Neural cell (in vitro differentiated cells): ENCODE measurements around the gene FOXP4. TPM values are rescaled to one million over a fixed set of nuclear protein-coding genes. Genes with fewer than 3 reads are reported as not detected.

ENCODE experiments used
- H2AFZ ChIP-seq: fragments of 200-600, 300-800 bp; sonication (generic), shearing (Covaris generic); 2 replicates; pipeline ENCODE4 v1.6.0; 2014; ENCODE audit warnings: low read depth, mild to moderate bottlenecking, antibody characterized with exemption, low read length, moderate library complexity
- H3F3A ChIP-seq: fragments of 200-600 bp; shearing (Covaris generic); 2 replicates; pipeline ENCODE4 v1.6.1; 2016; ENCODE audit warnings: mild to moderate bottlenecking, moderate library complexity, mixed read lengths, antibody characterized with exemption, low read length; ENCODE audit not compliant: insufficient read depth, poor library complexity, severe bottlenecking
- H3K27ac ChIP-seq: fragments of 200-600, 300-800 bp; sonication (generic), shearing (Covaris generic); 2 replicates; pipeline ENCODE4 v1.5.1; 2014; ENCODE audit warnings: mild to moderate bottlenecking, low read length, moderate library complexity
- H3K27me3 ChIP-seq: fragments of 300-800, 200-600 bp; sonication (generic), shearing (Covaris generic); 2 replicates; pipeline ENCODE4 v1.6.0; 2014; ENCODE audit warnings: mild to moderate bottlenecking, low read depth, low read length, moderate library complexity; ENCODE audit not compliant: insufficient read depth
- H3K36me3 ChIP-seq: fragments of 300-800, 200-600 bp; sonication (generic), shearing (Covaris generic); 2 replicates; pipeline ENCODE4 v1.5.1; 2014; ENCODE audit warnings: mild to moderate bottlenecking, antibody characterized with exemption, low read length, moderate library complexity; ENCODE audit not compliant: insufficient read depth
- H3K4me2 ChIP-seq: fragments of 300-800, 200-600 bp; sonication (generic), shearing (Covaris generic); 2 replicates; pipeline ENCODE4 v1.6.0; 2014; ENCODE audit warnings: mild to moderate bottlenecking, low read length
- H3K4me3 ChIP-seq: fragments of 300-800, 200-600 bp; sonication (generic), shearing (Covaris generic); 2 replicates; pipeline ENCODE4 v1.5.1; 2014; ENCODE audit warnings: mild to moderate bottlenecking, low read length, moderate library complexity
- H3K79me2 ChIP-seq: fragments of 200-600 bp; shearing (Covaris generic); replicated peaks from 2 replicates; pipeline ENCODE4 v1.6.0; 2014; ENCODE audit warnings: mild to moderate bottlenecking, low read length, moderate library complexity; ENCODE audit not compliant: insufficient read depth
- H3K9ac ChIP-seq: fragments of 300-800, 200-600 bp; sonication (generic), shearing (Covaris generic); 2 replicates; pipeline ENCODE4 v1.6.1; 2016; ENCODE audit warnings: mild to moderate bottlenecking, low read length, mixed read lengths
- H3K9me2 ChIP-seq: fragments of 200-600 bp; shearing (Covaris generic); 2 replicates; pipeline ENCODE4 v1.6.1; 2016; ENCODE audit warnings: mild to moderate bottlenecking, low read length, mixed read lengths; ENCODE audit not compliant: insufficient read depth
- H3K9me3 ChIP-seq: fragments of 200-600, 300-800 bp; sonication (generic), shearing (Covaris generic); 2 replicates; pipeline ENCODE4 v1.6.1; 2016; ENCODE audit warnings: mild to moderate bottlenecking, mixed run types, low read length, moderate library complexity, mixed read lengths
- H4K20me1 ChIP-seq: fragments of 200-600 bp; shearing (Covaris generic); 2 replicates; pipeline ENCODE4 v1.6.1; 2016; ENCODE audit warnings: mild to moderate bottlenecking, mixed run types; ENCODE audit not compliant: insufficient read depth
- EP300 ChIP-seq: fragments of 450-650 bp; conservative IDR thresholded peaks from 2 replicates; pipeline ENCODE4 v1.6.1; 2014; ENCODE audit warnings: antibody characterized with exemption, mild to moderate bottlenecking, moderate library complexity; ENCODE audit not compliant: poor library complexity, severe bottlenecking
- EZH2 ChIP-seq: fragments of 200-600, 300-800 bp; shearing (Covaris generic), sonication (generic); IDR thresholded peaks from 2 replicates; pipeline ENCODE4 v1.6.1; 2014; ENCODE audit warnings: antibody characterized with exemption, low read length, borderline replicate concordance, mild to moderate bottlenecking; ENCODE audit not compliant: insufficient read depth, poor library complexity, severe bottlenecking
- MXI1 ChIP-seq: fragments of 450-650 bp; conservative IDR thresholded peaks from 2 replicates; pipeline ENCODE4 v1.6.1; 2014; ENCODE audit warnings: antibody characterized with exemption, mild to moderate bottlenecking; ENCODE audit not compliant: poor library complexity, severe bottlenecking
- POLR2AphosphoS5 ChIP-seq: IDR thresholded peaks from 2 replicates; pipeline ENCODE4 v1.6.1; 2012
- RAD21 ChIP-seq: fragments of 450-650 bp; conservative IDR thresholded peaks from 2 replicates; pipeline ENCODE4 v1.6.1; 2014; ENCODE audit warnings: antibody characterized with exemption, mild to moderate bottlenecking, moderate library complexity
- SMC3 ChIP-seq: fragments of 450-650 bp; conservative IDR thresholded peaks from 2 replicates; pipeline ENCODE4 v1.6.1; 2014; ENCODE audit warnings: antibody characterized with exemption, mild to moderate bottlenecking, moderate library complexity; ENCODE audit not compliant: poor library complexity
- TAF1 ChIP-seq: IDR thresholded peaks from 2 replicates; pipeline ENCODE4 v1.6.1; 2012; ENCODE audit warnings: low read depth
- polyA plus RNA-seq: library from polyadenylated mRNA; depleted of rRNA; stranded (reverse); fragments of >200 nt; gene quantifications from 2 replicates; pipeline ENCODE4 v1.2.3, GENCODE V29; 2014
- TF ChIP-seq, protein P1 (sequence below): fragments of 450-650 bp; IDR thresholded peaks from 2 replicates; pipeline ENCODE4 v1.5.1; 2014; ENCODE audit warnings: antibody characterized with exemption, mild to moderate bottlenecking, moderate library complexity; ENCODE audit not compliant: poor library complexity, severe bottlenecking
- TF ChIP-seq, protein P2 (sequence below): IDR thresholded peaks from 2 replicates; pipeline ENCODE4 v1.6.1; 2012; ENCODE audit warnings: borderline replicate concordance

Gene FOXP4
- polyA plus RNA-seq, 1 donor from 2014 or later = 7.1 TPM

GRCh38 chr6:41597246-41598000 is 51.2 kb downstream of the FOXP4 start:
- Histone ChIP-seq H3K9me2 (no peaks in the 10 kb centered on the region), H3K4me3 (no peak overlapping the region), H3F3A (no peaks in the 10 kb centered on the region), H3K9ac (no peak overlapping the region), H3K27ac (no peak overlapping the region), H3K4me2 (no peak overlapping the region), H3K79me2 (no peaks in the 10 kb centered on the region), H3K36me3 (no peaks in the 10 kb centered on the region), H3K27me3 (no peaks in the 10 kb centered on the region), H3K9me3 (no peaks in the 10 kb centered on the region), H4K20me1 (no peaks in the 10 kb centered on the region), H2AFZ (no peak overlapping the region)
- TF ChIP-seq EZH2 = no peak
- TF ChIP-seq EP300 = no peak
- no peak for TF ChIP-seq RAD21
- TF ChIP-seq TAF1 = no peak
- no peak for TF ChIP-seq MXI1
- TF ChIP-seq SMC3 = no peak
- TF ChIP-seq, protein P1, sequence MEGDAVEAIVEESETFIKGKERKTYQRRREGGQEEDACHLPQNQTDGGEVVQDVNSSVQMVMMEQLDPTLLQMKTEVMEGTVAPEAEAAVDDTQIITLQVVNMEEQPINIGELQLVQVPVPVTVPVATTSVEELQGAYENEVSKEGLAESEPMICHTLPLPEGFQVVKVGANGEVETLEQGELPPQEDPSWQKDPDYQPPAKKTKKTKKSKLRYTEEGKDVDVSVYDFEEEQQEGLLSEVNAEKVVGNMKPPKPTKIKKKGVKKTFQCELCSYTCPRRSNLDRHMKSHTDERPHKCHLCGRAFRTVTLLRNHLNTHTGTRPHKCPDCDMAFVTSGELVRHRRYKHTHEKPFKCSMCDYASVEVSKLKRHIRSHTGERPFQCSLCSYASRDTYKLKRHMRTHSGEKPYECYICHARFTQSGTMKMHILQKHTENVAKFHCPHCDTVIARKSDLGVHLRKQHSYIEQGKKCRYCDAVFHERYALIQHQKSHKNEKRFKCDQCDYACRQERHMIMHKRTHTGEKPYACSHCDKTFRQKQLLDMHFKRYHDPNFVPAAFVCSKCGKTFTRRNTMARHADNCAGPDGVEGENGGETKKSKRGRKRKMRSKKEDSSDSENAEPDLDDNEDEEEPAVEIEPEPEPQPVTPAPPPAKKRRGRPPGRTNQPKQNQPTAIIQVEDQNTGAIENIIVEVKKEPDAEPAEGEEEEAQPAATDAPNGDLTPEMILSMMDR = no peak
- TF ChIP-seq, protein P2, sequence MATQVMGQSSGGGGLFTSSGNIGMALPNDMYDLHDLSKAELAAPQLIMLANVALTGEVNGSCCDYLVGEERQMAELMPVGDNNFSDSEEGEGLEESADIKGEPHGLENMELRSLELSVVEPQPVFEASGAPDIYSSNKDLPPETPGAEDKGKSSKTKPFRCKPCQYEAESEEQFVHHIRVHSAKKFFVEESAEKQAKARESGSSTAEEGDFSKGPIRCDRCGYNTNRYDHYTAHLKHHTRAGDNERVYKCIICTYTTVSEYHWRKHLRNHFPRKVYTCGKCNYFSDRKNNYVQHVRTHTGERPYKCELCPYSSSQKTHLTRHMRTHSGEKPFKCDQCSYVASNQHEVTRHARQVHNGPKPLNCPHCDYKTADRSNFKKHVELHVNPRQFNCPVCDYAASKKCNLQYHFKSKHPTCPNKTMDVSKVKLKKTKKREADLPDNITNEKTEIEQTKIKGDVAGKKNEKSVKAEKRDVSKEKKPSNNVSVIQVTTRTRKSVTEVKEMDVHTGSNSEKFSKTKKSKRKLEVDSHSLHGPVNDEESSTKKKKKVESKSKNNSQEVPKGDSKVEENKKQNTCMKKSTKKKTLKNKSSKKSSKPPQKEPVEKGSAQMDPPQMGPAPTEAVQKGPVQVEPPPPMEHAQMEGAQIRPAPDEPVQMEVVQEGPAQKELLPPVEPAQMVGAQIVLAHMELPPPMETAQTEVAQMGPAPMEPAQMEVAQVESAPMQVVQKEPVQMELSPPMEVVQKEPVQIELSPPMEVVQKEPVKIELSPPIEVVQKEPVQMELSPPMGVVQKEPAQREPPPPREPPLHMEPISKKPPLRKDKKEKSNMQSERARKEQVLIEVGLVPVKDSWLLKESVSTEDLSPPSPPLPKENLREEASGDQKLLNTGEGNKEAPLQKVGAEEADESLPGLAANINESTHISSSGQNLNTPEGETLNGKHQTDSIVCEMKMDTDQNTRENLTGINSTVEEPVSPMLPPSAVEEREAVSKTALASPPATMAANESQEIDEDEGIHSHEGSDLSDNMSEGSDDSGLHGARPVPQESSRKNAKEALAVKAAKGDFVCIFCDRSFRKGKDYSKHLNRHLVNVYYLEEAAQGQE = no peak
- no peak for TF ChIP-seq POLR2AphosphoS5

- Histone ChIP-seq H3K4me2 (no peak overlapping the region), H3K36me3 (no peaks in the 10 kb centered on the region), H3K4me3 (no peak overlapping the region), H3K9me3 (no peaks in the 10 kb centered on the region), H4K20me1 (no peaks in the 10 kb centered on the region), H3F3A (peaks cover 3% of the 10 kb centered on the region), H3K79me2 (no peaks in the 10 kb centered on the region), H2AFZ (no peak overlapping the region), H3K9me2 (no peaks in the 10 kb centered on the region), H3K27me3 (no peaks in the 10 kb centered on the region), H3K27ac (no peak overlapping the region), H3K9ac (no peak overlapping the region)
- TF ChIP-seq POLR2AphosphoS5 (no peak), SMC3 (no peak), EP300 (no peak), EZH2 (no peak)
These were observed 52.5 kb downstream of the FOXP4 start for GRCh38 chr6:41598670-41599014.
